Inferior parietal cortex (tissue), 1 donor: ENCODE results near the gene ENTPD6.
"Not testable (repeated sequence)": the region's sequence is repeated elsewhere in the genome, so short reads cannot be mapped to it uniquely, and the experiment has no call there.

Source experiments
- DNase-seq: peaks from one replicate; pipeline ENCODE4 v3.0.0-alpha.2; 2016; ENCODE audit errors: extremely low spot score

Gene ENTPD6

DNA sequence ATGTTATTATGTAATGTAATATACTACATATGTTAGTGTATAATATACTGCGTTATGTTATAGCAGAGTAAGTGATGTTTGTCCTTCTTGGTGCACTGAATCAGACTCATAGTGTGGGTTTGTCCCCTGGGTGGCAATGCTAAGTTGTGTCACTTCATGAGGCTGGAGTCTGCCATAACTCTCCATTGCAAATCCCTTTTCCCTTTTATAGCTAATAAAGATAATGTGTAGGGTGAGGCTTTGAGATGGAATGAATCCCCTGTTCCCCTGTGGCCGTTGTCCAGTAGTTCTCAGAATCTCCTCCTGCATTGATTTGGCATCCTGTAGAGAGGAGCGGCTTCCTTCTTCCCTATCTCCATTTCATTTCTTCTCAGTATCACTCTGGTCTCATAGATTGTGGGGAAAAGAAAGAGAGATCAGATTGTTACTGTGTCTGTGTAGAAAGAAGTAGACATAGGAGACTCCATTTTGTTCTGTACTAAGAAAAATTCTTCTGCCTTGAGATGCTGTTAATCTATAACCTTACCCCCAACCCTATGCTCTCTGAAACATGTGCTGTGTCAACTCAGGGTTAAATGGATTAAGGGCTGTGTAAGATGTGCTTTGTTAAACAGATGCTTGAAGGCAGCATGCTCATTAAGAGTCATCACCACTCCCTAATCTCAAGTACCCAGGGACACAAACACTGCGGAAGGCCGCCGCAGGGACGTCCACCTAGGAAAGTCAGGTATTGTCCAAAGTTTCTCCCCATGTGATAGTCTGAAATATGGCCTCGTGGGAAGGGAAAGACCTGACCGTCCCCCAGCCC is 45.5 kb downstream of the ENTPD6 start:
- DNase-seq = not testable (repeated sequence)

DNA sequence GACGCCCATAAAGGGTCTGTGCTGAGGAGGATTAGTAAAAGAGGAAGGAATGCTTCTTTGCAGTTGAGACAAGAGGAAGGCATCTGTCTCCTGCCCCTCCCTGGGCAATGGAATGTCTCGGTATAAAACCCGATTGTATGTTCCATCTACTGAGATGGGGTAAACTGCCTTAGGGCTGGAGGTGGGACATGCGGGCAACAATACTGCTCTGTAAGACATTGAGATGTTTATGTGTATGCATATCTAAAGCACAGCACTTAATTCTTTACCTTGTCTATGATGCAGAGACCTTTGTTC is 46.1 kb downstream of the ENTPD6 start:
- not testable (repeated sequence) for DNase-seq

DNA sequence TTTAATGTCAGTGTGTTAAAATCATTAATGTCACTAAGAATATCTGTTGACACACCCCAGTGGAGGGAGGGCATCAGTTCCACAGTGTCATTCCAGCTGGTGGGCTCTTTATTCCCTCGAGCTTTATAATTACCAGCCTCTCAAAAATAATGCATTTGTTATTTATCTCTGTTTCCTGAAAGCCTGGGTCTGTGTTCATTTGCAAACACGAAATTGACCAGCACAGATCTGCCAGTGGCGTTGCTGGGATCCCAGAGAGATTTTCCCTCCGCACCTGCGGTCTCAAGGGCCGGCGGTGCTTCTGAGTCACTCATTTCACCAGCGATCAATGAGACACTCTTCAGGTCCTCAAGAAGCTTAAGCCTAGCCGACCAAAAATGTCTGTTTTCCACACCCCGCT is 46.7 kb downstream of the ENTPD6 start:
- DNase-seq = no peak

DNA sequence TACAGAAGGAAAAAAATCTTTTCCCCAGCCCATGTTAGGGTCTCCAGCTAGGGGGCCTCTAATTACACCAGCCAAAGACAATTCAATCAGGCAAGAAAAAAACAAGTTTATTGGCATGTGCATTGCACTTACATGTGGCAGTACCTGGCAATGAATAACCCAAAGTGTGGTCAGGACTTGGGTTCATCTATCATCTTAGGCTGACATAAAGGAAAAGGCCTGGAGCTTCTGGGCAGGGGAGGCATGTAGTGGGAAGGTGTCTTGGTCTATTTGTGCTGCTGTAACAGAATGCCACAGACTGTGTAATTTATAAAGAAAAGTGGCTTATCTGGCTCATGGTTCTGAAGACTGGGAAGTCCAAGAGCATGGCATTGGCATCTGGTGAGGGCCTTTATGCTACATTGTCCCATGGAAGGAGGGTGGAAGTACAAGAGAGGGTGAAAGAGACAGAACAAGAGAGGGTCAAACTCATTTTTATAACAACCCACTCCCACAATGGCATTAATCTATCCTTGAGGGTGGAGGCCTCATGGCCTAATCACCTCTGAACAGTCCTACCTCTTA is 48.0 kb downstream of the ENTPD6 start:
- DNase-seq = no peak

DNA sequence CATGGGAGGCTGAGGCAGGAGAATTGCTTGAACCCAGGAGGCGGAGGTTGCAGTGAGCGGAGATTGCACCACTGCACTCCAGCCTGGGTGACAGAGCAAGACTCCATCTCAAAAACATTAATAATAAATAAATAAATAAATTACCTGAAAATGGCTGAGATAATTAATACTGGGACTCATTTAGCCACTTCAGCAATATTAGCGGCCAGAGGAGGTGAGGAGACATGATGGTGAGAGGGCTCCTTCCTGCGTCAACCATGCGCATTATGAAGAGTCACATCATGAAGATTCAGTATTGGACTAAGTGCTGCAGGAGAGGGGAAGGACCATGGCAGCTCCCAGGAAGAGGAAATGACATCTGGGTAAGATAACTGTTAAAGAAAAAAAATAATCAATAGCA is 49.5 kb downstream of the ENTPD6 start:
- DNase-seq = no peak

DNA sequence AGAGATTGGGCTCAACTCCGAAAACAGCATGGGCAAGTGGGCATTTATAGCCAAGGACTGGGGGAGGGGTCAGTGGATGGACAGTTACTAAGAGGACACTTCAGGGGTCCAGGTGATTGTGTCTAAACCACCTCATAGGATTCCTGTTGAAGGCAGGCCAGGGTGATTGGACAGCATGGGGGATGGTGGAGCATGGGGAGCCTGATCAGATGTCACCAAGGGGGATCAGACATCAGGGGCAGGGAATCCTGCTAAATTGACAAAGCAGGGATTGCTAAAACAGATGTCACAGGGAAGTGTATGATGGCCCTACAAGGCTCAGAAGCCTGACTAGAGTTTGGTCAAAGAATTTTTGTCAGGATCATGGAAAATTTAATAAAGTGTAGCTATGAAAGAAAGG is 49.9 kb downstream of the ENTPD6 start:
- DNase-seq = no peak

DNA sequence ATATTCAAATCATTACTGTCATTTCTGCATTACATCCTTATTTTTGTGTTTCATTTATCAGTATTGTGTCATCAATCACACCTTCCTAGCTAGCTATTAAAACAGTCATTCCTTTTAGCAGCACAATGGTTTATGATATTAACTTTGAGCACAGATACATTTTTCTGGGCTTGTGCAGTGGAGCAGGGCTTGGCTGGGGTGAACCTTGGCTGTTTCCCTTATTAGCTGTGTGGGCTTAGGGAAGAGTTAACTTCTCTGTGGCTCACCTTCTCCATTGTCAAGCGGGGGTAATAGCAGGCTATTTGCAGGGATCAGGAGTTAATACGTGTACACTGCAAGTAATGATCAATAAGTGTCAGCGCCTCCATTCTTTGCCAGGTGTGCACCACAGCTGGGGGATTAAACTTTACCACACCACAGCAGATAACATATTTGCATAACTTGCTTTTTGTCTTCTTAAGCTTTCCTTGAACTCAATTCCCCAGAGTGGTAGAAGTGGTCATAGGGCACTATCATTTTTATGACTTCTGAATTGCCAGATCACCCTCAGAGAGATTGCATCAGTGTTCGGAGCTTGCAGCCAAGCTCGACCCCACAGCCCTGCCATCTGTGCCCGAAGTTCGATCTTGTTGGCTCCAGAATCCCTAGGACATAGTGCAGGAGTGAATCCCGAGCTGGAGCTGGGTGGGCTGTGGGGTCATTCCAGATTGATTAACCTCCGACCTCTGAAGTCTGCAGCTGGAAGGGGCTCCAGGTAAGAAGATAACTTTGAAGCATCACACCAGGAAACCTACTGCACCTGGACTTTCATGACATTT is 50.9 kb downstream of the ENTPD6 start:
- no peak for DNase-seq

DNA sequence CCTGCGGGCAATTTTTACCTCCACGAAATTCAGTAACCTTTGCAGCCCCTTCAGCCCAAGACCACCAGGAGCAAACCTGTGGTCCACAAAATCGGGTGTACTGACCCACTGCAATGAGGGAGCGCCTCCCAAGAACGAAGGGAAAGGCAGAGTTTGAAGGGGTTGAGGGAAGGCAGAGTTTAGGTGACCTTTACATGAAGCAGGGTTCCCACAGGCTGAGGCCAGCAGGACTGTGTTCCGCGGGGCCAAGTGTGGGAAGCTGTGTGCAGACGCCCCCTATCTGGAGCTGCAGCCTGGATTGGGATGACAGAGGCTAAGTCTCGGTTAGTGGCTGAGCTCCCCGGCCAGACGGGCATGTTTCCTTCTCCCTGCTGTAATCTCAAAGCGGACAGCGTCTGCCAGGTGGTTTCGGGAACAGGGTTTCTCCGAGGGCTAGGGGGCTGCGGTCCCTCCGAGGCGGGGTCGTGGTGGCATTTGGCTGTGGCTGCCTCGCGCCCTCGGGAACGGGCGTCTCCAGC is 51.5 kb downstream of the ENTPD6 start:
- peak; percentile 54 for DNase-seq

DNA sequence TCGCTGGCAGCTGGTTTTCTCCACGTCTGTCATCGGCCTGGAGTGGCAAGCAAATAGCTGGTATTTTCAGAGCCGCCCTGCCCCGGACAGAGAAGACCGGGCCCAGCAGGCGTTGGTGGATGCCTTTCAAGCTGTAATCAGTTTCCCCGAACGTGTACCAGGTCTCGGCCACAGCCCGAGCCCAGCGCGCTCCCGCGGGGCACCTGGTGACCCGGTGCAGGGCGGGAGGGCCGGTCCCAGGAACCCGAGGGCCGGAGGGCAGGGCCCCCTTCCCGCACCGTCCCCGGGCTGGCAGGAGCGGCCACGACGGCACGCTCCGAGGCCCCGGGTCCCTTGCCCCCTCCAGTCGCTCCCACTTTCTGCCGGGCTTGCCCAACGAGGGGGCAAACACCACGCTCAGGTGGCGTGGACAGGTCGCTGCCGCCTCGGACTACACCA is 52.0 kb downstream of the ENTPD6 start:
- DNase-seq = no peak

DNA sequence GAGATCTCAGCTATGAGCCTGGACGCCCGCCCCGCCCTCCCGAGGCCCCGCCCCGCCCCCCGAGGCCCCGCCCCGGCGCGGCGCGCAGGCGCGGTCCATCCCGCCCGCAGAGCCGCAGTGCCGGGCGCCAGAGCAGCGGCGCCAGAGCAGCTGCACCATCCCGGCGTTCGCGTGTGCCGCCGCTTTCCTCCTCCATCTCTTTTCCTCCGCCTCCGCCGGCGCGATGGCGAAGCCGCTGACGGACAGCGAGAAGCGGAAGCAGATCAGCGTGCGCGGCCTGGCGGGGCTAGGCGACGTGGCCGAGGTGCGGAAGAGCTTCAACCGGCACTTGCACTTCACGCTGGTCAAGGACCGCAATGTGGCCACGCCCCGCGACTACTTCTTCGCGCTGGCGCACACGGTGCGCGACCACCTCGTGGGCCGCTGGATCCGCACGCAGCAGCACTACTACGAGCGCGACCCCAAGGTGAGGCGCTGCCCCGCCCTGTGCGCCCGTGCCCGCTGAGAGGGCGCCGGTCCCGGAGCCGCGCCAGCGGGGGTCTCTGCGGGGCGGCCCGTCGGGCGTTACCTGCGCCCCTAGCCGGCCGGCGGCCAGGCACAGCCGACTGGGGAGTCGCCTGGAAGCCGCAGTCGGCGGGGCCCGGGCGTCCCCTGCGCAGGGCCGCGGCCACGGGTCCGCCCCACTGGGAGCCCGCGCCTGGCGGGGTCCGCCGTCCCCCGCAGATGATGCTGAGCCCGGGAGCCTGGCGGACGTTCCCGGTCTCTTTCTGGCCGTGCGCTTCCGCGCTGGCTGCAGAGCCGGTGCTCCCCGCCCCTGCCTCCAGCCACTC is 52.7 kb downstream of the ENTPD6 start, which contains the start of gene PYGB:
PYGB (plus strand) TSS at position 130 of the 830 bp plus-strand sequence; CDS start at position 224, 94 bp downstream.
- DNase-seq = peak; percentile 76

DNA sequence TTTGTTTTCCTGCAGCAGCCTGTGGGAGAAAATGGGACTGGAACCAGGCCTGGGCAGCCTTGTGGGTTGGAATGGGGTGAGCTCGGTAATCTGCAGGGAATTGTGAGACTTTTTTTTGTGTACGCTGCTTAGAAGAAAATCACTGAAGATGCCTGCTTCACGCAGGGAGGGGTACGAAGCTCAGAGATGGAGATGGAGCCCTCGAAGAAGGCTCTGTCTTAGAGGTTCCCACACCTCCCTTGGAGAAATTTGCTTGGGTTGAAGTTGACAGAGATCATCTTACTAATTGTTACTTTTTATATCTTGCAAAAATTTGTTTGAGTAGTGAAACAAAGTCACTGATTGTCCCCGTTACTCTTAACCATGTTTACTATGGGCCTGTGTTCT is 53.3 kb downstream of the ENTPD6 start:
- DNase-seq = peak; percentile 53

DNA sequence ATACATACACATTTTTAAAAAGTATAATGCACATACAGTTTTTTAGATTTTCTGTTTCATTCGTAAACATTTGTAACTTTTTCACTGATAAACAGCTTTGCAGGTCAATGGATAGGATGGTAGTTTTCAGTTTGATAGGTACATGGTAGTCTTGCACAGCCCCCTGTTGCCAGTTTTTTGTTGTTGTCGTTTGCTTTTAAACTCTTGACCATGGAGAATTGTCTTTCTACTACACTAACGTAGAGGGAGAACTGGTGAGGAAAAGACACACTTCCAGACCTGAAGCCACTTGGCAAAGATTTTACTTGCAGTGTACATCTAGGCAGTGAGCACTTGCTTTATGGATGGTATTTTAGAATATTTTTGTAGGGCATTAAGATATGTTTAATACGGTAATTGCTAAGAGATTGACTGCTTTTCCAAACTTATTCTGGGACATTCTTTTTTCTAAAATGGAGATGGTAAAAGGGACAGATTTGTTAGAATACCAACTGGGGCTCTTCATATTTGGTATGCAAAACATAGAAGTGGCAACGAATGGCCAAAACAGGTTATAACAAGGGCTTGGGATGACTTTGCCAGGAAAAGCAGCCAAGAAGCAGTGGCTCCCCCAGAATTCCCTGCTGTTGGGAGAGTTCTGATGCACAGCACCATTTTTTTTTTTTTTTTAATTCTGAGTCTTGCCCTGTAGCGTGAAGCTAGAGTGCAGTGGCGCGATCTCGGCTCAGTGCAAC is 53.9 kb downstream of the ENTPD6 start:
- peak; percentile 39 for DNase-seq

DNA sequence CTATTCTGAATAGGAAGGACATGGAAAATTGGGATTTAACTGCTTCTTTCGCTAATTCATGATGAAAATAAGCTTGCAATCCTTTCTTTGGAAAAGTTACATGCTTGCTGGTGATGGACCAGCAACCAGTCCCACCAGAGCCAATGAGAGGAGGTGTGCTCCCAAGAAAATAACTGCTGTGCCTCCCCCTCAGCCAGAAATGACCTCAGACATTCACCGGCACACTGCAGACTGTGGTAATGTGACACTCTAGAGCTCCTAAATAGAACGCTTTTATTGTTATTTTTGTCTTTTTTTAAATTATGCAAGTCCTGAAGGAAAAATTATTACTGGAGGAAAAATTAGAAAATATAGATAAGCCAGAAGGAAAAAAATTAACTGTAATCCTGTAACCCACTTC is 55.0 kb downstream of the ENTPD6 start:
- no peak for DNase-seq

DNA sequence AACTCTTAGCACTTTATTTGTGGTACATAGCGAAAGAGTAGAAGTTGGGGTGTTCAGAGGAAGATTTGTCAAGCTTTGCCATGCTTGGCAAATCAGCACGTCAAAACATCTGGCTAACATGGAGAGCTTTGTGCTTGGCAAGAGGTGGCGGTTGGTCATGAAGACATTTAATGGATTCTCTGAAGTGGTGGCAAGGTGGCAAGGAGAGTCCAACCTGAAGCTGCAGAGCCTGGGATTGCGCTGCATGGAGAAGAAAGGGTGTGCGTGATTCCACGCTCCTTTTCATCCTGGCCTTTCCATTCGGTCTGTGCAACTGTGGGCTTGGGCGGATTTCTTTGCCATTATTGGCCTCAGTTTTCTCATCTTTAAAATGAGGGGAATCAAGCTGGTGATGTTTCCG is 55.5 kb downstream of the ENTPD6 start:
- no peak for DNase-seq

DNA sequence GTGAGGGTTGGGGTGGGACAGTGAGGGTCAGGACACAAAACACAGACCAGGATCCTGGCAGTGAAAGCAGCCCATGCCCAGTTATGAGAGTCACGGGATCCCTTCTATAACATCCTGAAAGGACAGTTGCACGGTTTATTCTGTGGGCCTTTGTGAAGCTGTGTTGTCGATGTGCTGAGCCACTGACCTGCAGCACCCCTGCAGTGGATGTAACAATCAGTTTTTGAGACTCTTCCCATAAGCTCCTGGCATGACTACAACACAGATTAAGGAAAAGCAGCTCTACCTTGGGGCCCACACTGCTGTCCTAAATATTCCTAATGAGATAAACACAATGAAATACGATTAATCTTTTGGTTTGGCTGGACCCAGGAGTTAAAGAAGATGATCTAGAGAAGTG is 56.0 kb downstream of the ENTPD6 start:
- DNase-seq = no peak

DNA sequence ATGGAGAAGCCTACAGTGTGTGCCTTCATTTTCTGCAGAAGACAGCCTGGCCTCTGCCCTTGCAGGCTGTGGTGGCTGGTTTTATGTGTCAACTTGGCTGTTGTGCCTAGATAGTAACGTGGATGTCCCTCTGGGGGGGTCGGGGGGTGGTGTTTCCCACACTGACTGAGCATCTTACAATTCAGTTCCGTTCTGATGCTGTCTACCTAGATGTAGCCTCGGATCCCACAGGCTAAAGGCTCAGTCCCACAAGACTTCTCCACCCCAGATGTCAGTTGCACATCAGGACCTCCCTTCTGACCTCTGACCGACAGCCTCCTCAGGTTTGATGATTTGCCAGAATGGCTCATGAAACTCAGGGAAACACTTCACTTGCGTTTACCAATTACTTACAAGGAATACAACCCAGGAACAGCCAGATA is 56.7 kb downstream of the ENTPD6 start:
- DNase-seq = no peak

DNA sequence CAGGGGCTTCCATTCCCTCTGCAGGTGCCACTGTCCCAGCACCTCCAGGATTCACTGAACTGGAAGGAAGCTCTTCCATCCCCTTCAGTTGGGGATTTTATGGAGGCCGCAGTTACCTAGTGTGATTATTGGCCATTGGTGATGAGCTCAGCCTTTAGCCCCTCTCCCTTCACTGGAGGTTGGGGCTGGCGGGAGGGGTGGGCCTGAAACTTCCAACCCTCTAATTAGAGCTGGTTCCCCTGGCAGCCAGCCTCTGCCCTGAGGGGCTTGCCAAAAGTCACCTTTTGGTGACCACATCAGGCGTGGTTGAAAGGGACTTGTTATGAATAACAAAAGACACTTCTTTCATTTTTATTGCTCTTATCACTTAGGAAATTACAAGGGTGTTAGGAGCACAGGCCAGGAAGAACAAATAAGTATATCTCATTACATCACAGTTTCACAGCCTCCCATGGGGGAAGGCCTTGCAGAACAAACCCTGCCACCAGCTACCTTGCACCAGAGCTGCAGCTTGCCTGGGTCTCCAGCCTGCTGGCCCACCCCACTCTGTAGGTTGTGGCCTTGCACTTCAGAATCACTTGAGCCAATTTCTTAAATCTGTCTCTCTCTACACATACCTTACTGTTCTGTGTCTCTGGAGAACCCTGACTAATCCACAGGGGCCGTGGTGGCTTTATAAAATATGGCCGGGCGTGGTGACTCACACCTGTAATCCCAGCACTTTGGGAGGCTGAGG is 57.3 kb downstream of the ENTPD6 start:
- no peak for DNase-seq

DNA sequence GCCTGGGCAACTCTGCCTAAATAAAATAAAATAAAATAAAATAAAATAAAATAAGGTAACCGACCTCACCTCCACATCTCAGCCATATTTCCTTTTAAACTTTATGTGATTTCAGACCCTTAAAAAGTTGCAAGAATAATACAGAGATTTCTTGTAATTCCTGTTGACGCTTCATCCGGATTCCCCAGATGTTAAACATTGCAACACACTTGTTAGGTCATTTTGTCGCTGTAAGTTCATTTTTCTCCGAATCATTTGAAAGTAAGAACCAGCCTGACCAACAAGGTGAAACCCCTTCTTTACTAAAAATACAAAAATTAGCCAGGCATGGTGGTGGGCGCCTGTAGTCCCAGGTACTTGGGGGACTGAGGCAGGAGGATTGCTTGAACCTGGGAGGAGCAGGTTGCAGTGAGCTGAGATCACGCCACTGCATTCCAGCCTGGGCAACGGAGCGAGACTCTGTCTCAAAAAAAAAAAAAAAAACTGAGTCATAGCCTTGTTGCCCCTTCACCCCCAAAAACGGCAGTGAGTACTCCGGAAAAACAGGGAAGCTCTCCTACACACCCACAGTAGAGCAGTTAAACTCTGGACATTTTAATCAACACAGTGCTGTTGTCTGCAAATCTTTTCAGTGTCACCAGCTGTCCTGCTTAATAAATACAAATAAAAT is 58.2 kb downstream of the ENTPD6 start:
- no peak for DNase-seq

DNA sequence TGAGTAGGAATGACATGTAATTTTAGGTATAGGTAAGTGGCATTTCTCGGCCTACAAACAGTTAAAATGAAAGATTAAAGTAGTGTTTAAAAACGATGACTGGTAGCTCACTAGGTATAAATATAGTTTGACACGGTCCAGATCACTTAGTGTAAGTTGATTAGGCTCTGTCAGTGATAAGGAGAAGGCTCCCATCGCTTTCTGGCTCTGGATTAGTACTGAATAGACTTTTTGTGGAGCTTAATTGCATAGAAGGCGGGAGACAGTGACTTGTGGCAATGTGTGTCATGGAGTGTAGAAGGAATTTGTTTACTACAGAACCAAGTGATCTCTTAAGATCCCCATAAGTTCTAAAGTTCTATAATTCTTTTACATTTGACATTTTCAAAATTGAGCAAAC is 59.1 kb downstream of the ENTPD6 start:
- DNase-seq = no peak
